HL-60 (cell line): ENCODE data around the gene KBTBD4.
"Not testable (repeated sequence)": the region's sequence is repeated elsewhere in the genome, so short reads cannot be mapped to it uniquely, and the experiment has no call there.

Experiments
- DNase-seq, 2 experiments: peaks; one replicate each; pipeline ENCODE4 v3.0.0-alpha.2; 2010 to 2020; ENCODE audit warnings: low read depth in 1 of 2, low spot score in 1 of 2
- H3K27ac ChIP-seq: fragments of 250-450 bp; sonication (Bioruptor Pico); replicated peaks from 2 replicates; pipeline ENCODE4 v1.5.1; 2020; ENCODE audit warnings: mild to moderate bottlenecking, moderate library complexity
- H3K27me3 ChIP-seq: fragments of 250-450 bp; sonication (Bioruptor Pico); 2 replicates; pipeline ENCODE4 v1.5.1; 2021; ENCODE audit warnings: mild to moderate bottlenecking, moderate library complexity; ENCODE audit not compliant: insufficient read depth, poor library complexity, severe bottlenecking
- H3K4me3 ChIP-seq: replicated peaks from 2 replicates; pipeline ENCODE4 v1.5.1; 2011; ENCODE audit warnings: mild to moderate bottlenecking, control low read depth, low read length; ENCODE audit not compliant: insufficient read depth
- GABPA ChIP-seq: IDR thresholded peaks from 2 replicates; pipeline ENCODE4 v1.6.1; 2012; ENCODE audit warnings: low read depth
- POLR2AphosphoS5 ChIP-seq: IDR thresholded peaks from 2 replicates; pipeline ENCODE4 v1.6.1; 2012; ENCODE audit warnings: low read depth
- SPI1 ChIP-seq: IDR thresholded peaks from 2 replicates; pipeline ENCODE4 v1.6.1; 2012; ENCODE audit warnings: low read depth, mild to moderate bottlenecking, borderline replicate concordance
- TF ChIP-seq, protein P1 (sequence below): IDR thresholded peaks from one replicate; pipeline ENCODE4 v1.5.1; 2011; ENCODE audit warnings: low read length, control low read depth, inconsistent platforms; ENCODE audit not compliant: insufficient read depth
- TF ChIP-seq, protein P2 (sequence below): IDR thresholded peaks from 2 replicates; pipeline ENCODE4 v1.6.1; 2012; ENCODE audit warnings: low read depth; ENCODE audit not compliant: insufficient replicate concordance

KBTBD4 gene

DNA sequence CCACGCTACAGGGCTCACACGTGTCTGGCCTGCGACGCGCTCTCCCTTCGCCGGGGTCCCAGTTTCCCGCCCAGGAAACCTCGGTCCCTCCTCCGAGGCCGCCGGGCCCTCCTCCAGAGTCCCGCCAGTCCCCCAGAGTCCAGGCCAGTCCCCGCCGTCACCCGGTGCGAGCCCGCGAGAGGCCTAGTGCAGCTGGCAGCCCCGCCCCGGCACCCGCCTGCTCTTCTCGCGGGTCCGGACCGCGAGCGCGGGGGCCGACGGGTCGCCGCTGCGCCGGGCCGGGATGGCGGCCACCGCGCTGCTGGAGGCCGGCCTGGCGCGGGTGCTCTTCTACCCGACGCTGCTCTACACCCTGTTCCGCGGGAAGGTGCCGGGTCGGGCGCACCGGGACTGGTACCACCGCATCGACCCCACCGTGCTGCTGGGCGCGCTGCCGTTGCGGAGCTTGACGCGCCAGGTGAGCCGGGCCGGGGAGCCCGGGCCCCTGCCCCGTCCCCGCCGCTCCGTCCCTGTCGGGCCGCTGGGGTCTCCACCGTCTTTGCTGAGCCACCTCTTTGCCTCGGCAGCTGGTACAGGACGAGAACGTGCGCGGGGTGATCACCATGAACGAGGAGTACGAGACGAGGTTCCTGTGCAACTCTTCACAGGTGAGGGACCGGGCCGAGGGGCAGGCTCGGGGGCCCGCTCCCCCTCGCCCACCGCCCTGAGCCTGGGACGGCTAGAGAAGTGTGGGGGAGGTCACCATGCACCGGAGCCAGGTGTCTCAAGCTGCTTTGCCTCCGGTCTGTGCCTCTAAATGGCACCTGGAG is 13.2 kb downstream of the KBTBD4 start, which contains the start of gene PTPMT1:
PTPMT1 (plus strand) TSS at position 260 of the 809 bp plus-strand sequence; CDS start at position 284, 24 bp downstream.
- peak in 1 of 2 experiments; percentile 69 for DNase-seq
- Histone ChIP-seq H3K4me3 (peak within 1 kb of the TSS; percentile 93), H3K27ac (peak within 1 kb of the TSS; percentile 72), H3K27me3 (no peaks in the 10 kb centered on the region)
- TF ChIP-seq POLR2AphosphoS5 (peak; percentile 35), SPI1 (no peak), GABPA (no peak)
- TF ChIP-seq, protein P1, sequence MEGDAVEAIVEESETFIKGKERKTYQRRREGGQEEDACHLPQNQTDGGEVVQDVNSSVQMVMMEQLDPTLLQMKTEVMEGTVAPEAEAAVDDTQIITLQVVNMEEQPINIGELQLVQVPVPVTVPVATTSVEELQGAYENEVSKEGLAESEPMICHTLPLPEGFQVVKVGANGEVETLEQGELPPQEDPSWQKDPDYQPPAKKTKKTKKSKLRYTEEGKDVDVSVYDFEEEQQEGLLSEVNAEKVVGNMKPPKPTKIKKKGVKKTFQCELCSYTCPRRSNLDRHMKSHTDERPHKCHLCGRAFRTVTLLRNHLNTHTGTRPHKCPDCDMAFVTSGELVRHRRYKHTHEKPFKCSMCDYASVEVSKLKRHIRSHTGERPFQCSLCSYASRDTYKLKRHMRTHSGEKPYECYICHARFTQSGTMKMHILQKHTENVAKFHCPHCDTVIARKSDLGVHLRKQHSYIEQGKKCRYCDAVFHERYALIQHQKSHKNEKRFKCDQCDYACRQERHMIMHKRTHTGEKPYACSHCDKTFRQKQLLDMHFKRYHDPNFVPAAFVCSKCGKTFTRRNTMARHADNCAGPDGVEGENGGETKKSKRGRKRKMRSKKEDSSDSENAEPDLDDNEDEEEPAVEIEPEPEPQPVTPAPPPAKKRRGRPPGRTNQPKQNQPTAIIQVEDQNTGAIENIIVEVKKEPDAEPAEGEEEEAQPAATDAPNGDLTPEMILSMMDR: no peak
- TF ChIP-seq, protein P2, sequence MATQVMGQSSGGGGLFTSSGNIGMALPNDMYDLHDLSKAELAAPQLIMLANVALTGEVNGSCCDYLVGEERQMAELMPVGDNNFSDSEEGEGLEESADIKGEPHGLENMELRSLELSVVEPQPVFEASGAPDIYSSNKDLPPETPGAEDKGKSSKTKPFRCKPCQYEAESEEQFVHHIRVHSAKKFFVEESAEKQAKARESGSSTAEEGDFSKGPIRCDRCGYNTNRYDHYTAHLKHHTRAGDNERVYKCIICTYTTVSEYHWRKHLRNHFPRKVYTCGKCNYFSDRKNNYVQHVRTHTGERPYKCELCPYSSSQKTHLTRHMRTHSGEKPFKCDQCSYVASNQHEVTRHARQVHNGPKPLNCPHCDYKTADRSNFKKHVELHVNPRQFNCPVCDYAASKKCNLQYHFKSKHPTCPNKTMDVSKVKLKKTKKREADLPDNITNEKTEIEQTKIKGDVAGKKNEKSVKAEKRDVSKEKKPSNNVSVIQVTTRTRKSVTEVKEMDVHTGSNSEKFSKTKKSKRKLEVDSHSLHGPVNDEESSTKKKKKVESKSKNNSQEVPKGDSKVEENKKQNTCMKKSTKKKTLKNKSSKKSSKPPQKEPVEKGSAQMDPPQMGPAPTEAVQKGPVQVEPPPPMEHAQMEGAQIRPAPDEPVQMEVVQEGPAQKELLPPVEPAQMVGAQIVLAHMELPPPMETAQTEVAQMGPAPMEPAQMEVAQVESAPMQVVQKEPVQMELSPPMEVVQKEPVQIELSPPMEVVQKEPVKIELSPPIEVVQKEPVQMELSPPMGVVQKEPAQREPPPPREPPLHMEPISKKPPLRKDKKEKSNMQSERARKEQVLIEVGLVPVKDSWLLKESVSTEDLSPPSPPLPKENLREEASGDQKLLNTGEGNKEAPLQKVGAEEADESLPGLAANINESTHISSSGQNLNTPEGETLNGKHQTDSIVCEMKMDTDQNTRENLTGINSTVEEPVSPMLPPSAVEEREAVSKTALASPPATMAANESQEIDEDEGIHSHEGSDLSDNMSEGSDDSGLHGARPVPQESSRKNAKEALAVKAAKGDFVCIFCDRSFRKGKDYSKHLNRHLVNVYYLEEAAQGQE: no peak

DNA sequence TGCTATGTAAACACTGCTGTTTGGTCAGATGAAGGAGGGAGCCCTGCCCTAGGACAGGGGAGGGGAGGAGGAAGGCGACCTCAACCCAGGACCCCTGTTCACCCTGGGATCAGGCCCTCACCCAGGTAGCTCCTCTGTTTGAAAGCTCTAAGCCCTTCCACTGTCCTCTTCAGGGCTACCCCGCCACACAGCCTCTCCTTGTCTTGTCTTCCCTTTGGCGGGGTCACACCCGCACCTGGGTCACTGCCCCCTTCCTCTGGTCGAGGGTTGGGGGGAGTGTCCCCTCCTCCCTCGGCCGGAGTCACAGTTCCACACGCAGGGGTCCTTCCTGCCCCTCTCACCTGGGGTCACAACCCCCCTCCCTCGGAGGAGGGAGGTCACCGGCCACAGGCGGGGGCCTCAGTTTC is 13.8 kb downstream of the KBTBD4 start:
- peak overlapping the region; percentile 72 for H3K27ac ChIP-seq
- no peaks in the 10 kb centered on the region for H3K27me3 ChIP-seq
- TF ChIP-seq, protein P1: no peak
- TF ChIP-seq SPI1 (no peak), POLR2AphosphoS5 (no peak), GABPA (no peak)
- TF ChIP-seq, protein P2: no peak
- no peak for DNase-seq
- H3K4me3 ChIP-seq: peak overlapping the region; percentile 93

DNA sequence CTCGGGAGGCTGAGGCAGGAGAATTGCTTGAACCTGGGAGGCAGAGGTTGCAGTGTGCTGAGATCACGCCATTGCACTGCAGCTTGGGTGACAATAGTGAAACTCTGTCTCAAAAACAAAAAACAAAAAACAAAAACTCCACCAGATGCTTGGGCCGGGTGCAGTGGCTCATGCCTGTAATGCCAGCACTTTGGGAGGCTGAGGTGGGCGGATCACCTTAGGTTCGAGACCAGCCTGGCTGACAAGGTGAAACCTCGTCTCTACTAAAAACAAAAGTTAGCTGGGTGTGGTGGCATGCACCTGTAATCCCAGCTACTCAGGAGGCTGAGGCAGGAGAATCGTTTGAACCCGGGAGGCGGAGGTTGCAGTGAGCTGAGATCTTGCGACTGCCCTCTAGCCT is 14.4 kb downstream of the KBTBD4 start:
- not testable (repeated sequence) for DNase-seq, H3K27me3 ChIP-seq, H3K4me3 ChIP-seq, H3K27ac ChIP-seq

DNA sequence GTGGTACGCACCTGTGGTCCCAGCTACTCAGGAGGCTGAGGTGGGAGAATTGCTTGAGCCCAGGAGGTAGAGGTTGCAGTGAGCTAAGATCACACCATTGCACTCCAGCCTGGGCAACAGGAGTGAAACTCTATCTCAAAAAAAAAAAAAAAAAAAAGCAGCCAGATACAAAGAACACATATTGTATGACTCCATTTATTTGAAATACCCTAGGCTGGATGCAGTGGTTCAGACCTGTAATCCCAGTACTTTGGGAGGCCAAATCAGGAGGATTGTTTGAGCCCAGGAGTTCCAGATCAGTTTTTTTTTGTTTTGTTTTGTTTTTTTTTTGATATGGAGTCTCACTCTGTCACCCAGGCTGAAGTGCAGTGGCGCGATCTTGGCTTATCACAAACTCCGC is 16.4 kb downstream of the KBTBD4 start:
- not testable (repeated sequence) for DNase-seq, H3K27me3 ChIP-seq, H3K4me3 ChIP-seq, H3K27ac ChIP-seq

DNA sequence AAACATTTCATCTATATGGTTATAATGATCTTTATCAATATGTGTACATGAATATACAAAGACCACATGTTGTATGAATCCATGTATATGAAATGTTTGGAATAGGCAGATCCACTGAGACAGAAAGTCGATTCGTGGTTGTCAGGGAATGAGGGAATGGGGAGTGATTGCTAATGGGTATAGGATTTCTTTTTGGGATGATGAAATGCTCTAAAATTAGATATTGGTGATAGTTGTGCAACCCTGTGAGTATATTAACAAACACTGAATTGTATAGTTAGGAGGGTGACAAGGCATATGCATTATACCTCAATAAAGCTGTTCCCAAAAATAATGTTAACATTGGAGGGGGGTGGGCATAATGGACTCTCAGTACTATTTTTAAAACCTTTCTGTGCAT is 18.3 kb downstream of the KBTBD4 start:
- no peak overlapping the region for H3K4me3 ChIP-seq
- no peak overlapping the region for H3K27ac ChIP-seq
- TF ChIP-seq, protein P2: no peak
- TF ChIP-seq POLR2AphosphoS5 (no peak), GABPA (no peak), SPI1 (no peak)
- TF ChIP-seq, protein P1: no peak
- no peaks in the 10 kb centered on the region for H3K27me3 ChIP-seq
- no peak for DNase-seq
